K562 (cell line): ENCODE data around the gene LDLRAD3. TPM values are rescaled to one million over a fixed set of nuclear protein-coding genes. Genes with fewer than 3 reads are reported as not detected.

Experiments used
- ATF7 ChIP-seq: fragments of 450-650 bp; IDR thresholded peaks from 2 replicates; pipeline ENCODE4 v1.7.1; 2014; ENCODE audit warnings: mild to moderate bottlenecking, moderate library complexity
- BACH1 ChIP-seq: fragments of 200-800 bp; sonication (Bioruptor generic); IDR thresholded peaks from 2 replicates; pipeline ENCODE4 v1.6.1; 2016; ENCODE audit warnings: missing genetic modification characterization, missing compliant biosample characterization
- BDP1 ChIP-seq: IDR thresholded peaks from 3 replicates; pipeline ENCODE4 v1.6.1; 2011; ENCODE audit not compliant: insufficient read length, insufficient read depth
- CBX1 ChIP-seq: sonication (generic); IDR thresholded peaks from 2 replicates; pipeline ENCODE4 v1.6.1; 2016; ENCODE audit warnings: antibody characterized with exemption, low read depth, mild to moderate bottlenecking
- CHCHD3 ChIP-seq: fragments of 250-450 bp; sonication (Bioruptor Pico); IDR thresholded peaks from 2 replicates; pipeline ENCODE4 v2.1.2; 2022; ENCODE audit warnings: mild to moderate bottlenecking
- EGR1 ChIP-seq: fragments of 450-650 bp; conservative IDR thresholded peaks from 2 replicates; pipeline ENCODE4 v1.6.1; 2017; ENCODE audit warnings: mild to moderate bottlenecking
- FOS ChIP-seq: IDR thresholded peaks from 3 replicates; pipeline ENCODE4 v1.6.1; 2011; ENCODE audit not compliant: insufficient read length; ENCODE audit errors: extremely low read depth
- FOXA3 ChIP-seq, 2 experiments: fragments of 450-650 bp in 1 of 2; sonication (generic) in 1 of 2; formaldehyde crosslinking; IDR thresholded peaks in 1 of 2; conservative IDR thresholded peaks in 1 of 2; 2 replicates each; pipeline versions ENCODE4 v1.4.0 to v1.8.0; 2020 to 2022; ENCODE audit warnings: mild to moderate bottlenecking in 2 of 2, missing genetic modification reagents in 1 of 2
- FOXK1 ChIP-seq: sonication (generic); formaldehyde crosslinking; IDR thresholded peaks from 2 replicates; pipeline ENCODE4 v1.8.0; 2022; ENCODE audit warnings: missing genetic modification reagents, mild to moderate bottlenecking, borderline replicate concordance
- HDAC2 ChIP-seq: fragments of 450-650 bp; IDR thresholded peaks from 2 replicates; pipeline ENCODE4 v1.6.1; 2016; ENCODE audit warnings: mild to moderate bottlenecking
- IRF2 ChIP-seq: sonication (generic); formaldehyde crosslinking; IDR thresholded peaks from 2 replicates; pipeline ENCODE4 v1.8.1; 2022; ENCODE audit warnings: mild to moderate bottlenecking, missing genetic modification reagents
- KDM1A ChIP-seq, 2 experiments: fragments of 450-650 bp; IDR thresholded peaks; 2 replicates each; pipeline ENCODE4 v1.6.1; 2016; ENCODE audit warnings: mild to moderate bottlenecking in 2 of 2
- KDM4B ChIP-seq, 2 experiments: fragments of 450-650 bp in 1 of 2; sonication (generic) in 1 of 2; IDR thresholded peaks; 2 replicates each; pipeline ENCODE4 v1.6.1; 2016 to 2017; ENCODE audit warnings: borderline replicate concordance in 2 of 2, antibody characterized with exemption in 1 of 2, low read depth in 1 of 2, mild to moderate bottlenecking in 1 of 2
- MCM2 ChIP-seq: fragments of 450-650 bp; IDR thresholded peaks from 2 replicates; pipeline ENCODE4 v1.6.1; 2017; ENCODE audit warnings: low read depth, mild to moderate bottlenecking
- MCM5 ChIP-seq: fragments of 450-650 bp; IDR thresholded peaks from 2 replicates; pipeline ENCODE4 v1.6.1; 2016; ENCODE audit warnings: low read depth
- MECOM ChIP-seq: fragments of 250-450 bp; sonication (Bioruptor Pico); IDR thresholded peaks from 2 replicates; pipeline ENCODE4 v1.8.0; 2022; ENCODE audit warnings: inconsistent platforms
- NFATC3 ChIP-seq: fragments of 450-650 bp; IDR thresholded peaks from 2 replicates; pipeline ENCODE4 v1.6.1; 2017; ENCODE audit warnings: mild to moderate bottlenecking
- NFE2 ChIP-seq: IDR thresholded peaks from 2 replicates; pipeline ENCODE4 v1.6.1; 2014; ENCODE audit warnings: antibody characterized with exemption, low read depth
- PHTF2 ChIP-seq: fragments of 250-450 bp; sonication (Bioruptor Pico); IDR thresholded peaks from 2 replicates; pipeline ENCODE4 v1.5.0; 2021; ENCODE audit warnings: mild to moderate bottlenecking
- POLR2A ChIP-seq: fragments of 450-650 bp; conservative IDR thresholded peaks from 2 replicates; pipeline ENCODE4 v1.6.1; 2016
- RBM22 ChIP-seq: fragments of 200-400 bp; formaldehyde crosslinking; IDR thresholded peaks from 2 replicates; pipeline ENCODE4 v1.6.1; 2018; ENCODE audit warnings: low read length, low read depth; ENCODE audit not compliant: poor library complexity, severe bottlenecking
- RBM25 ChIP-seq: fragments of 200-400 bp; formaldehyde crosslinking; IDR thresholded peaks from 2 replicates; pipeline ENCODE4 v1.6.1; 2018; ENCODE audit warnings: low read length, low read depth, moderate library complexity; ENCODE audit not compliant: severe bottlenecking
- RHOXF2B ChIP-seq: fragments of 250-450 bp; sonication (Bioruptor Pico); conservative IDR thresholded peaks from 2 replicates; pipeline ENCODE4 v1.5.1; 2021
- RNF2 ChIP-seq: sonication (generic); IDR thresholded peaks from 2 replicates; pipeline ENCODE4 v1.6.1; 2016
- SAFB ChIP-seq: fragments of 200-400 bp; formaldehyde crosslinking; IDR thresholded peaks from 2 replicates; pipeline ENCODE4 v1.6.1; 2017; ENCODE audit warnings: low read depth, low read length, borderline replicate concordance
- SMARCA5 ChIP-seq: fragments of 450-650 bp; IDR thresholded peaks from 2 replicates; pipeline ENCODE4 v1.6.1; 2016
- TBL1XR1 ChIP-seq, 2 experiments: IDR thresholded peaks; 2 replicates each; pipeline ENCODE4 v1.6.1; 2012; ENCODE audit warnings: improper control_type of control experiment in 2 of 2, low read length in 2 of 2, mild to moderate bottlenecking in 1 of 2
- TCF7 ChIP-seq: sonication (generic); IDR thresholded peaks from 2 replicates; pipeline ENCODE4 v1.6.1; 2016; ENCODE audit warnings: antibody characterized with exemption, borderline replicate concordance
- ZFP30 ChIP-seq: fragments of 250-450 bp; sonication (Bioruptor Pico); IDR thresholded peaks from 2 replicates; pipeline ENCODE4 v1.8.0; 2022; ENCODE audit warnings: moderate library complexity, mild to moderate bottlenecking, inconsistent platforms, borderline replicate concordance
- ZNF175 ChIP-seq: fragments of 200-800 bp; sonication (Bioruptor generic); IDR thresholded peaks from 2 replicates; pipeline ENCODE4 v1.6.1; 2016; ENCODE audit warnings: low read depth, mild to moderate bottlenecking, missing genetic modification characterization, missing compliant biosample characterization
- ZNF3 ChIP-seq: fragments of 250-450 bp; sonication (Bioruptor Pico); IDR thresholded peaks from 2 replicates; pipeline ENCODE4 v1.5.0; 2021; ENCODE audit warnings: mild to moderate bottlenecking, moderate library complexity
- ZNF311 ChIP-seq: fragments of 250-450 bp; sonication (Bioruptor Pico); IDR thresholded peaks from 2 replicates; pipeline ENCODE4 v1.4.0; 2020; ENCODE audit warnings: mild to moderate bottlenecking, moderate library complexity
- polyA plus RNA-seq, 8 experiments: library from polyadenylated mRNA; depleted of rRNA in 4 of 8; stranded (reverse) in 5 of 8; unstranded in 3 of 8; fragments of >200 nt; fragmentation: Nextera tagmentation in 2 of 8; fragmentation: Illumina TruSeq in 1 of 8; extraction: Ambion mirVana in 2 of 8; extraction: Trizol in 1 of 8; gene quantifications; 2 replicates each; pipeline versions ENCODE4 v1.2.1 to v1.2.3, GENCODE V29; 2011 to 2014; ENCODE audit warnings: inconsistent platforms in 1 of 8, missing spikeins in 1 of 8
- total RNA-seq, 7 experiments: library from RNA; depleted of rRNA in 6 of 7; stranded (reverse); fragments of >200 nt in 6 of 7; fragmentation: Illumina TruSeq in 2 of 7; extraction: Trizol in 2 of 7; gene quantifications; 2 replicates each; pipeline versions ENCODE4 v1.2.1 to v1.2.3, GENCODE V29; 2011 to 2021; ENCODE audit warnings: low replicate concordance in 1 of 7
- TF ChIP-seq, protein P1 (sequence below): sonication (generic); formaldehyde crosslinking; IDR thresholded peaks from 2 replicates; pipeline ENCODE4 v1.8.0; 2022; ENCODE audit warnings: mild to moderate bottlenecking, low read depth, missing genetic modification reagents
- TF ChIP-seq, protein P2 (sequence below): sonication (generic); formaldehyde crosslinking; IDR thresholded peaks from 2 replicates; pipeline ENCODE4 v1.8.0; 2022; ENCODE audit warnings: mild to moderate bottlenecking, missing genetic modification reagents
- TF ChIP-seq, protein P3 (sequence below): fragments of 250-450 bp; sonication (Bioruptor Pico); IDR thresholded peaks from 2 replicates; pipeline ENCODE4 v1.9.0; 2021; ENCODE audit warnings: mild to moderate bottlenecking

LDLRAD3 gene
- total and polyA plus RNA-seq, 9 of the 15 experiments (the other 6 are each of a cell fraction or from before 2014, with no cell fraction given): 0.73 to 7.2 (median 3.5) TPM

DNA sequence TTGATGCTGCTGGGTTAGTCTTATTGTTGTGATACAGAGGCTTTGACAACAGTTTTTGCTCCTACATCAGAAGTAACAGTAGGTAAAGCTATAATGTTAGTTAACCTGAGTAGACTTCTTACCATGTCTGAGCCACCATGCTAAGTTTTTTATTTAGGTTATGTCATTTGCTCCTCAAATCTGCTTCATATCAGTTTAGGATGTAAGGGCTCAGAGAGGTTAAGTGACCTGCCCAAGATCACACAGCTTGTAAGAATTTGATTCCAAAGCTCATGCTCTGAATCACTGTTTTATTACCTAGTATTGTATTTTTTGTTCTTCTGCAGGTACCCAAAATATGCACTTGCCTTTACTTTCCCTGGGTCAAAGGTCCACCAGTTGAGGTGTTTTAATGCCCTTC lies 183.7 kb downstream of the LDLRAD3 start (continued):
- TF ChIP-seq MECOM (CRISPR knock-in tag): no peak
- TF ChIP-seq BDP1: no peak
- no peak for TF ChIP-seq ATF7
- no peak for TF ChIP-seq RHOXF2B (CRISPR knock-in tag)
- TF ChIP-seq BACH1 (tag): no peak
- no peak for TF ChIP-seq TBL1XR1 (IDR thresholded peaks at IDR 0.05; ENCODE audit: low read length in 2 of 2)
- peak; percentile 58; the same call in 1 of the 2 replicates for TF ChIP-seq SMARCA5
- no peak for TF ChIP-seq ZNF3 (CRISPR knock-in tag)
- no peak for TF ChIP-seq ZNF311 (CRISPR knock-in tag)
- no peak for TF ChIP-seq EGR1
- no peak for TF ChIP-seq ZFP30 (CRISPR knock-in tag)
- no peak for TF ChIP-seq MCM2
- no peak for TF ChIP-seq MCM5
- no peak for TF ChIP-seq FOXA3 (CRISPR knock-in tag; conservative IDR thresholded peaks at IDR 0.05 in 1 of 2, IDR thresholded peaks at IDR 0.05 in 1 of 2)
- no peak for TF ChIP-seq CHCHD3 (CRISPR knock-in tag)
- 0 out of 2 replicates have a peak, but pooled peaks have one; percentile 40 for TF ChIP-seq HDAC2
- TF ChIP-seq FOXK1 (CRISPR knock-in tag): no peak
- no peak for TF ChIP-seq TCF7
- no peak for TF ChIP-seq IRF2 (CRISPR knock-in tag)
- no peak for TF ChIP-seq PHTF2 (CRISPR knock-in tag)
- TF ChIP-seq, protein P1, sequence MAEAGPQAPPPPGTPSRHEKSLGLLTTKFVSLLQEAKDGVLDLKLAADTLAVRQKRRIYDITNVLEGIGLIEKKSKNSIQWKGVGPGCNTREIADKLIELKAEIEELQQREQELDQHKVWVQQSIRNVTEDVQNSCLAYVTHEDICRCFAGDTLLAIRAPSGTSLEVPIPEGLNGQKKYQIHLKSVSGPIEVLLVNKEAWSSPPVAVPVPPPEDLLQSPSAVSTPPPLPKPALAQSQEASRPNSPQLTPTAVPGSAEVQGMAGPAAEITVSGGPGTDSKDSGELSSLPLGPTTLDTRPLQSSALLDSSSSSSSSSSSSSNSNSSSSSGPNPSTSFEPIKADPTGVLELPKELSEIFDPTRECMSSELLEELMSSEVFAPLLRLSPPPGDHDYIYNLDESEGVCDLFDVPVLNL: no peak
- TF ChIP-seq SAFB: no peak
- TF ChIP-seq RBM25: peak; percentile 99
- TF ChIP-seq, protein P2, sequence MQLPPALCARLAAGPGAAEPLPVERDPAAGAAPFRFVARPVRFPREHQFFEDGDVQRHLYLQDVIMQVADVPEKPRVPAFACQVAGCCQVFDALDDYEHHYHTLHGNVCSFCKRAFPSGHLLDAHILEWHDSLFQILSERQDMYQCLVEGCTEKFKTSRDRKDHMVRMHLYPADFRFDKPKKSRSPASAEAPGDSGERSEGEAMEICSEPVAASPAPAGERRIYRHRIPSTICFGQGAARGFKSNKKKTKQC (CRISPR knock-in tag): no peak
- TF ChIP-seq KDM4B (IDR thresholded peaks at IDR 0.05; ENCODE audit: borderline replicate concordance in 2 of 2, low read depth in 1 of 2): no peak
- no peak for TF ChIP-seq FOS
- no peak for TF ChIP-seq POLR2A
- no peak for TF ChIP-seq ZNF175 (CRISPR knock-in tag)
- no peak for TF ChIP-seq RBM22
- TF ChIP-seq, protein P3, sequence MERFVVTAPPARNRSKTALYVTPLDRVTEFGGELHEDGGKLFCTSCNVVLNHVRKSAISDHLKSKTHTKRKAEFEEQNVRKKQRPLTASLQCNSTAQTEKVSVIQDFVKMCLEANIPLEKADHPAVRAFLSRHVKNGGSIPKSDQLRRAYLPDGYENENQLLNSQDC: no peak
- TF ChIP-seq RNF2: no peak
- no peak for TF ChIP-seq NFE2
- TF ChIP-seq KDM1A (IDR thresholded peaks at IDR 0.05): peak; percentile 50 to 74; a peak in 3 of 4 replicates
- 0 out of 2 replicates have a peak, but pooled peaks have one; percentile 28 for TF ChIP-seq CBX1
- TF ChIP-seq NFATC3: no peak
